Stimulated activated CD8-positive, alpha-beta memory T cell treated with anti-CD3 and anti-CD28 coated beads, Interleukin-12 subunit alpha, Interleukin-12 subunit beta, amount 100 ng/mL, for 4 hours (primary cell): Measurements from ENCODE around the gene PADI6.
"Not testable (repeated sequence)": the region's sequence is repeated elsewhere in the genome, so short reads cannot be mapped to it uniquely, and the experiment has no call there.

ENCODE experiments used
- DNase-seq: peaks from one replicate; pipeline ENCODE4 v3.0.0-alpha.2; 2020; ENCODE audit warnings: low read depth

PADI6 gene

DNA sequence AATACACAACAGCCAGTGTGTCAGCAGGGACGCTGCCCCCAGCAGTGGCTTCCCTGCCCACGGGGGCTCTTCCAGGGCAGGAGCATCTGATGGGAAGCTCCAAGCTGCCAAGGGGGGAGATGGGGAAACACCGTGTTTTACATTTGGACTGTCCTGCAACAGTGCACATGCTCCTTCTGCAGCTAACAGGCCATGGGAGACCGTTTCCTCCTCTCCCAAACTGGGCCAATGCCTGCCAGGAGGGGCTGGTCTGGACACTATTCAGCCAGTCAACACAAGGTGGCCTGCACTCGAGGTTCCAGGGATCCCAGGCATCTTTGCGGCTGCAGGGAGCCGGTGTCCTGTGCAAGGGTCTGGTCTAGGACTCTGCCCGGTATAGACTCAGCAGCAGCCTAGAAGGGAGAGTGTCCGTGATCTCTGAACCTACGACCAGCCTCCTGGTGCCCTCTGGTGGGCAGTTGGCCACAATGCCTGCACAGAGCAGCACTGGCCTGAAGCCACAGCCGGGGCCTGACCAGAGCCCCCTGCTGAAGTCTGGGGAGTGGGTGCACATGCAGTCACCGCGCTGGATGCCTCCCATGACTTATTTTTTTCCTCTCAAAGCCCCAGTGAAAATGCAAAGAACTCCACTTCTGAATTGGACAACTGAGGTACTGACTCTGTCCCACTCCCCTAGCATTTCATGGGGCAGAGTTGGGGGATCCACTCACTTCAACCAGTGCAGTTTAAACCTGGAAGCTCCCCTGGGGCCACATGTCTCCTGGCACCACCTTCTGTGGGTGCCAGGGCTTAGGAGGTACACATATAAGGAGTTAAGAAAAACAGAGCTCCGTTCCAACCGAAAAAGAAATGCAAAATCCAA, 34.1 kb downstream of the PADI6 start:
- no peak for DNase-seq

DNA sequence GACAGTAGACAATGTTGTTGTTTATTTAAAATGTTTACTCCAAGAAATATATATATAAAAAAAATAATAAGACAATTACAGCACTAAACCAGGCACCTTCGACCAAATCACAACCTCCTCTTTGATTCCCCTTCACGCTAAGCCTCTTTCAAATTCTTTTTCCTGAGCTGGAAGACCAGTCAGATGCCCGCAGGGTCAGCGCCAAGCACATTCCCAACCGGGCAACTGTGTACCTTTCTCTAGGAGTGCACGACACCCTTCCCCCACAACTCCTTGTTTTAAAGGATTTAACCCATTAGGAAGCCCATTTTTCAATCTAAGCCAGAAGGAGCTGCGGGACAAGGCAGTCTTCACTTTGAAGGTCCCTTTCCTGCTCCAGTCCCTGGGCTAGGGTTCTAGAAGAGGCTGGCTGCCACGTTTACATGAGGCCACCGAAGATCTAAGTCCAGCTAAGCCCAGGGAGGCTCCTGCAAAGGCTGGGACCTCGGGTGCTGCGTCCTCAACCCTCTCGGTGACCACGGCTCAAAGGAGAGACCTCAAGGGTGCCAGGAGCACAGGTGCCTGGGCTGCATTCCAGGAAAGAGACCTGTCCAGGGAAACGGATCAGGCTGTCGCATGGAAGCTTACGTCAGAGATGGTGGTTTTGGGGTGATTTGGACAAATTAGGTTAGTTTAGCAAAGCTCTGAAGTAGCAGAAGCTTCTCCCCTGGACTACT, 34.9 kb downstream of the PADI6 start:
- not testable (repeated sequence) for DNase-seq

DNA sequence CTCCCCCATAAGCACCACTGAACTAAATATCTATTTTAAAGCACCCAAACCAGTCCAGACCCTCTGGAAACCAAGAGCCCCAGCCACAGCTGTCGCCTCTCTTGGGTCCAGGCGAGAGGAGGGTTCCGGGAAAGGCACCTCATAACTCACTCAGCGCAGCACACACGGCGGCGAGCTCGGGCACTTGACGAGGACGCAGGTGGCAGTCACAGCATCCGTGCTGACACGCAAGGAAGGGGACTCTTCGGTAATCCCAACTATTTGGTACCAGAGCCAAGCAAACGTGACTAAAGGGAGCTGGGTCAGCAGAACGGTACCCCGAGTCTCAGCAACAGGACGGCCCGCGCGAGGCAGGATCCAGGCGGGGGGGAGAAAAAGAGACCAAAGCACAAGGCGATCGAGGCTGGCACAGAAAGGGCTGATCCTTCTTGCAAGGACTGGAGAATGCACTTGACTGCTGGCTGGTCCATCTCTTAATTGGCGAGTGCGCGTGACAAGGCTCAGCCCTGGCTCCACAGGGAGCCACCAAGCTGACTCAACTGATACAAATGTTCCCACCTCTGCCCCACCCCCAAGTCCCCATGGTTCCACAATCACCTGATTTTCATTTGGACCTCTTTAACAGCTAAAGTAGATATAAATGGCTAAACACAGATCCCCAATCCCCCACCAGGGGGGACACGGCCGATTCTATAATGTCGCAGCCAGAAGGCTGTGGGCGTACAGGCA, 36.0 kb downstream of the PADI6 start:
- not testable (repeated sequence) for DNase-seq

DNA sequence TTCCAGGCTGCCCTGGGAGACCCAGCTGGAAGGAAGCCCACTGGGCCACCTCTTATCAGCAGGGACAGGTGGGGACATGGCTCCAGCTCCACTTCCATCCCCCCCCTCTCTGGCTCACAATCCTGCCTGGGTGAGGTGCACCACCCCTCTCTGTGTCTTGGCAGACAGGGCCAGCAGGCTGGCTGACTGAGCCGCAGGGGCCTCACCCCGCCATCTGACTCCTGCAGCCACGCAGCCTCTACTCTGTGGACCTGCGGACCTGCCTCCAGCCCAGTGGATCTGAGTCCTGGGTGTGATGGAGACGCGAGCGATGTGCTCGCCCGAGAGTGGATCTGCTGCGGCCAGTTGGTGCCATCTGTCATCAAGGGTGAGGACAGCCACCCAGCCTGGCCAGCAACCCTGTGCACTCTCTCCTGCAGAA, 37.4 kb downstream of the PADI6 start:
- DNase-seq, result no peak

DNA sequence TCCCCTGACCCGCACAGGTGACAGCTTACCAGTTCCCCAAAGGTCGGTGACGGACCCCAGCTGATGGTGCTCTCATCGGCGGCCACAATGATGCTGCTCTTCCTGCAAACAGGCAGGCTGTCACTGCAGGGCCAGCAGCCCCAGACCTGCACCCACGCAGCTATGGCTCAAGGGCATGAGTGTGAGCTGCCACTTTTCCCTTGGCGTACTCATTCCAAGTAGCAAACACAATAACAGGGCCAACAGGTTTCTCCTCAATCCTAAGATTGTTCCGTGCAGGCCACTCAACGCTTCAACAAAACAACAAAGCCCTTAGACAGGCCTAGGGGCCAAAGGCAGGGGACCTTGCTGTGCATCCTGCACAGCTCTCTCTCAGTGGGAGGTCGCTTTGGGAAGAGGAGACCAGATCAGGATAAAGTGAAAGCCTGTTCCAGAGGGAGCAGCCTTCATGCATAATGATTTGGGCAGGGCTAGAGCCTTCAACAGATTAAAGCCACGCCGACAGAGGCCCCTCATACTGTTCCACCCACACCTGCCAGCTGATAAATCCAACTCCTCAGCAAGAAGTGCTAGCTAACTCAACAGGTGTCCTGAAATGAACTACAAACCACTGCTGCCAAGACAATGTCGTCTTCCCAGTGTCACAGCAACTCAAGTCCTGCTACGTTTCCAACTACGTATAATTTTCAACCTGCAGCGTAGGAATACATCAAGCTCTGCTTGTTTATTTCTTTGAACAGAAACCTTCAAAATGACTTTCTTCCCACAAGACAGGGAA, 40.3 kb downstream of the PADI6 start:
- DNase-seq, result no peak

DNA sequence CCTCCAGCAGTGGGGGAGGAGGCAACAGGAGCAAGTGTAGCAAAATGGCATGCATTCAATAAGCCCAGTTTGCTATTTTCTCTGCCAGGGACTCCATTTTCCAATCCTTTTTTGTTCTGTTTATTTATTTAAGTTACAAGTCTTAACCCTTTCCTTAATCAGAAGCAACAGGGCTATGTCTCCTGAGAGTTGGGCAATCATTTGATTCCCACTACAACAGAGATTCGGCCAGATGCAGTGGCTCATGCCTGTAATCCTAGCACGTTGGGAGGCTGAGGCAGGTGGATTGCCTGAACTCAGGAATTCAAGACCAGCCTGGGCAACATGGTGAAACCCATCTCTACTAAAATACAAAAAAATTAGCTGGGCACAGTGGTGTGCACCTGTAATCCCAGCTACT, 42.0 kb downstream of the PADI6 start:
- no peak for DNase-seq

DNA sequence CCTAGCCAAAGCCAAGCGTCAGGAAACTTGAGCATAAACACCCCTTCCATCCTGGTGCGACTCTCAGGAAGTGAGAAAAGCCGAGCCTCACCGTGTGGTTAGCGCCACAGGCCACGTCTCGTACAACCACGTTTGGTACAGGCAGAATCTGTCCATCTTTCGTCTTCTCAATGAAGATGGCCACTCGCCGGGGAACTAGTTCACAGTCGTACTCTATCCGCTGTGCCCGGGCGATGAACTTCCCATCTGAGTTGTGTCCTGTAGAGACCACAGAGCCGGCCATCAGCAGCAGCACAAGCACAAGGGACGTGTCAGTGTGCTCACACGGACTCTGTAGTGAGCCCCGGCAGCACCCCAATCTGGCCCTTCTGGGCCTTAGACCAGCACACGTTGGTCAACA, 44.4 kb downstream of the PADI6 start:
- DNase-seq, result no peak

DNA sequence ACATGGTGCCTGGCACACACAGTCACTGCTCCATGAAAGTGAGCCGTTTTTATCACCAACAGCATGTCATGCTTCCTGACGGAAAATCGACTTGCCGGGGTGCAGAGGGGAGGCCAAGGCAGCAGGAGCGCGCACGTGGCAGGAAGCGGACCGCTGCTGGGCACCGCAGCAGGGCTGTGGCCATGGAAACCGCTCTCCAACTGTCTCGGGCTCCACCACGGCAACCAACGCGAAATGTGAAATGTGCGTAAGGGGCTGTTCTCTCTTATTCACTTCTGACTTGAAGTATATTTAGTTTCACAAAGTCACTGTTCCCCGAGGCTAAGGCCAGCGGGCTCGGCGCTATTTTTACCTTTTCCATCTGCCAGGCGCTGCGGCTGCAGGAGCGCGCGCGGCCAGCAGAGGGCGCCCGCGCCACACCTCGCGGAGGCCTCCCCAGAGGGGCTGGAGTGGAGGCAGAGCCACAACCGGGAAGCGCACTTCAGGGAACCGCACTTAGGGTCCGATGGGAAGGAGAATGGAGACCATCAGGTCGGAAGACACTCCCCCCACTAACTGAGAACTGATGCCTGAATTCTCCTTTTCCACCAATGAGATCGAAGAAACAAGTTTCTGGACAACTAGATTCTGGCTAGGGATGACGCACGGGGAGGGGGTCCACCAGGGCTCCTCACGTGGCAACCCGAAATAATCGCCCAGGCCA, 47.8 kb downstream of the PADI6 start:
- peak; percentile 51 for DNase-seq

DNA sequence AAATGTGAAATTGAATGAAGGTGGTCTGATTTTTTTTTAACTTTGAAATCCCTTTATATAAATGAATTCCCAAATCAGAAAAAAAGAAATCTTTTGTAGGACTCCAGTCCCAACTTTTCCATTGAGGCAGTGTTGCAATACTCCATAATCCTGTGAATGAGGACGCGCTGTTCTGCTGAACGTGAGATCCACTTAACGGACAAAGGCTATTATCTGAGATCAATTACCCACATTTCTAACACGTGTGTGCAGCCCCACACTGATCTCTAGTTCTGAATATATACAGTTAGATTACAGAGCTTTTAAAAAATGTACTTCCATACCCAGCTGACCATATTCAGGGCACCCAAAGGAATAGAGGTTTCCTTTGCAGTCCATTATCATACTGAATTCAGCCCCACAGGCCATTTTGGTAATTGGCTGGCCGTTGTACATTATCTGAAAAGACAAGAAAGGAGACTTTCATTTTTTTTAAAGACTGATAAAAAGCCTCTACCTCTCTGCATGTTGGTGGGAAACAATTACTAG, 48.5 kb downstream of the PADI6 start:
- DNase-seq, result no peak

DNA sequence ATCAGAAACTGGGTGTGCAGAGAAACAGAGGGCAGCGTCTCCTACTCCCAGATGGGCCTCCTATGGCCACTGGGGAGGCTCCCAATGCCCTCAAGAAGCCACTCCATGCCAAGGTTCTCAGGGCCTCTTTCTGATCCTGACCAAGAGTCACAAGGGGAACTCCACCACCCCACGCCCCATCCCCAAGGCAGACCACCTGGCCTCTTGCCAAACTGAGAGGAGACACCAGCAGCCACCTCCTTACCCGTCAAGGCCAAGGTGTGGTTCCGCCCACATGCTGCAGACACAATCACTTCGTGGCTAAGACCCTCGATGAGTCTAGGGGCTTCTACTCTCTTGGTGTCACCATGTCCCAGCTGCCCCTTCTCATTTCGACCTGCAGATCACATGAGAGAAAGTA, 50.5 kb downstream of the PADI6 start:
- no peak for DNase-seq

DNA sequence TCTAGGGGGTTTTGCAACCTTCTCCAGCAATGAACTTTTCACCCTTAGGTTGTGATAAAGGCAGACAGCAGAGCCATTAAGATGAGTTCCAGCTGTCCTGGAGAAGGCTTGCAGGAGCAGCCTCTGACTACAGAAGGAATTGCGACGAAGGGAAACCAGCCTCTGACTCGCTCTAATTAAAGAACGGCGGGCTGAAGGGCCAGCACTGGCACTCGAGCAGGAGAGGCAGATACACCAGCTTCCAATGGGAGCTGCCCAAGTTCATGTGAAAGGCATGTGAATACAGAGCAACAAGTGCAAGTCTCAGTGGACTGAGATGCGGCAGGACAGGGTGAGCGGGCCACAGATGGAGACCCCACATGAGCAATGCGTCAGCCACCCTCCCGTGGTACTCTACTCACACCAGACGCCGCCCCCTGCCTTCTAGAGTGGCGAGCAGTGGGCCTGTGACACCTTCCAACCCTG, 51.8 kb downstream of the PADI6 start:
- no peak for DNase-seq

DNA sequence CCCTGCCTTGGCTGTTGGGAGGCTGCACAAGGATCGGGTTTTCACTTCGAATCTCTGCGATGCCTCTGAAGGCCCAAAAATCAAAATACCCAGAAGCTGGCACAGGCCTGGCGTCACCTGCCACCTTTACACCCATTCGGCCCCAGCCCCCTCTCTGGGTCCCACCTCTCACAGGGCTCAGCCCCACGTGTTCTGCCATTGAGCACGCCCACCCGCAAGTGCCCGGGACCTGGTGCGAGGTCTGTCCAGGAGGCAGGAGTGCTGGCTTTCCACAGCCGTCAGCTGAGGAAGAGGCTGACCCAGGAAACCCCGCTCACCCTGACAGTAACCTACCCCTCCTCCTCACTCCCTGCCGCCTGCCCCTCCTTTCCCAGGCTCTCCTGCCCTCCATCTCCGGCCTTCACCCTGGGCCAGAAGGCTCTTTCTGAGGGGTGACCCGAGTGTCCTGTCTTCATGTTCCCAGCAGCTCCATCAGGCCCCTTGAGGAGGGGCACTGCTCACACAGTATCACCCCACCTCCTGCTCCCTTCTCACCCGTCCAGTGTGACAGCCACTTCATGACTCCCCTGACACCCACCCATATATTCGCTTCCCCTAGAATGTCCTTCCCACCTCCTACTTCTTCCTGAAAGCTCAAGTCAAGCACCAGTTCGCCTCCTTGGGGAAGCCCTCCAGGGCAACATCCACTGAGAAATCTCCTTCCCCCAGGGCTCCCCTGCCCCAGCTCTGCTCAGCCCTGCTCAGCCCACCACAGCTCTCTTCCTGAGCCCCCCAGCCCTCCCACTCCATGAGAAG, 54.0 kb downstream of the PADI6 start:
- DNase-seq, result no peak

DNA sequence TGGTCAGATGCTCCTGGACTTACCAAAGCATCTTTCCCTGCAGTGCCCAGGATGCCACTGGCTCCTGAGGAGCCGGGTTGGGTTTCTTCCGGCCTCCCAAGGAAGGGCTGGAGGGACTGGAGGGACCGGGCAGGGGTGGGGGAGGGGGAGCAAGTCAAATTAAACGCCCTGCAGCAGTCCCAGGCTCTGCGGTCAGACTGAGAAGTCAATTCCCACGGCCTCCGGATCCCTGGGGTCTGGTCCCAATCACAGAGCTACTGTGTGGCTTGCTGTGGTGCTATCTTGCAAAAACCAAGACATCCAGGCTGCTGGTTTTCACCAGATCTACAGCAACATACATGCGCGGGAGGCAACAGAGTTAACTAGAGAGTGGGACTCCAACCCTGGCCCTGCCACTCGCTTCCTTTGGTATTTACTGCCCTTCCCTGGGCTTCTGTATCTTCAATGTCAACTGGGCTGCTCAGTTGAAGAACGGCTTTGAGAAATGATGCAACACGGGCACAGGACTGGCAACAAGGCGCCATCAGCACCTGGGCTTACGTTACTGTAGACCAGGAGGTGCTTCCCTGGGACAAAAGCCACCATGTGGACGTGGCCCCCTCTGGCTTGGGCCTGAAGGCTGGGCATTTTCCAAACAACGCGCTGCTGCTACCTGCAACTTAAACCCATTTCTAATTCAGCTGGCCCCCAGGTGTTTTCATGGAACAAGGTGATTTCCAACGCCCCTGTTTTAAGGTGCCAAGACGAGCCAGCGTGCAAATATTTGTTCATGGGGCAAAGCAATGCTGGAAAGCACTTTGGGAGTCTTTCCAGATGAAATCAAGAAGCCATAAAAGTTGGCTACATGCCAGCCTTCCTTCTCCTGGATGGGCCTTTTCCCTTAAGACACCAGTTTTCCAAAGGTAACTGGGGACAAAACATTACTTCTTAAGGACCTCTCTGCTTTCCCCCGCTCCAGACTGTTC, 56.0 kb downstream of the PADI6 start:
- no peak for DNase-seq

DNA sequence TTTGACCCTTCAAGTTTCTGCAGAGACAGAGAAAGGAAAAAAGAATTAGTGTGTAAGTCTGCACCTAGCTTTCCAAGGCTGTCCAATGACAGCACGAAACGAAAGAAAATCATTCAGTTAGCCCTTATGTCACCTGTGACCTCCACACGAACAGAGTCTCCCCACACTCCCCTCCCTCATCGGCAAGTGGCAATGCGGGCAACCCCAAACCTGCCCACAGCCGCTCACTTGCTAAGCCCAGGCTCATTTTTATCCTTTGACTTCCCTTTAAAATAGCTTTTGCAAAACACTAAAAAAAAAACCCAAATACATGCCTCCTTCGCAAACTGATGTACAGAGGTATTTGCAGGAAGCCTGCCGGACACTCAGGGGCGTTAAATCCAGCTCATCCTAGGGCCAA, 57.2 kb downstream of the PADI6 start:
- no peak for DNase-seq

DNA sequence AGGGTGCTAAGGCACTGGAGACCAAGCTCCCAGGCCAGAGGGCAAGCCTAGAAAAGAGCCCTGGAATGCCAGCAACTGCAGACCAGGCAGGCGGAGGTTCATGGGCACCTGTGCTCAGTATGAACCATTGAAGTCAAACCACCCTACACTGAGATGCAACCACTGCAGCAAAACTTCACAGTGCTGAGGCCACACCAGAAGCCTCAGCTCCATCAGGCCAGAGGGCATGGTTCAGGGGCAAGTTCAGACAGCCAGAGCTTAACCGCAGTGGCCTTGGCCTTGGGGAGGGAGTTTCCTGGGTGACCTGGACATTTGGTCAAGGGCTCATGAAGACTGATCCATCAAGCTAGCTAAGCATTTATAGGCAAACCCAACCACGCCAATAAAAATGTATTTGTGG, 60.4 kb downstream of the PADI6 start:
- DNase-seq, result no peak

DNA sequence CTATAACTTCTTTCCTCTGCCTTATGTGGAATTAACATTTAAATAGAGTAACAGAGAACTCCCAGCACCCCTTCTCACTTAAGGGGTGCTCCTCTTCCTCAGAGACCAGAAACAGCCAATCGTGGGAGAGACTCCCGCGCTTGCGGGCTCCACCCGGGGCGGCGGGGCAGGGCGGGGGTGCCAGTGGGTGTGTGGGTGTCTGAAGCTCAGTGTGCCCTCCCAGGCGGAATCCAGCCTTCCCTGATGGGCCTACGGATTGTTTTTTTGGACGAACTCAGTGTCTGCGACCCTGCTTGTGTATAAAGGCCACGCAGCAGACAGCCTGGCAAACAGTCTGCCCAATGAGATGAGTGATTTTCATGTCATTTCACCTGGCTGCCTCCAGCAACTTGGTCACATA, 61.3 kb downstream of the PADI6 start:
- no peak for DNase-seq

DNA sequence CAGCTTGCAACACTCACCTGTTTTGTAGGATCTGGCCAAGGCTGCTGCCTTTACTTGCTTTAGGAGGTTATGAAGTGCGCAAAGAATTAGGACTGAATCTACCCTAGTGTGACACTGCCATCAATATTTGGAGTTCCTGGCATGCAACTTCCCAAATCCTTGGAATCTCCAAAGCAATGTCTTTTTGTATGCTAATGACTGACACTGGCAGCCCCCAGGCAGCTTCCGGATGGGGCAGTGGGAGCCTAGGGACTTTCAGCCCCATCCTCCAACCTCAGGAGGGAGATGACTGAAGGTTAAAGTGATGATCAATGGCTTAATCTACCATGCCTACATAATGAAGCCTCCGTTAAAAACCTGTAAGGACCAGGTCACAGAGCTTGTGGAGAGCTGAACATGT, 62.0 kb downstream of the PADI6 start:
- DNase-seq, result no peak

DNA sequence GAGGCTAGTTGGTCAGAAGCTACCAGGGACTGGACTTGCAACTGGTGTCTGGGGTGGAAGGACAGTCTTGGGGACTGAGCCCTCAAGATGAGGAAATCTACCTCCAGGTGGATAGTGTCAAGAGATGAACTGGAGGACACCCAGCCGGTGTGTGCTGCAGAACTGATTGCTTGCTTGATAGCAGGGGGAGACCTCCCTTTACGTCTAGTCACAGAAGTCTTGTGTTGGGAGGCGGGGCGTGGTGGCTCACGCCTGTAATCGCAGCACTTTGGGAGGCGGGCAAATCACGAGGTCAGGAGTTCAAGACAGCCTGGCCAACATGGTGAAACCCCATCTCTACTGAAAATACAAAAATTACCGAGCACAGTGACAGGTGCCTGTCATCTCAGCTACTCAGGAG, 62.6 kb downstream of the PADI6 start:
- DNase-seq, result no peak
